GM19238 (cell line): ENCODE results near the gene TTN.
A peak's percentile ranks its signal among the peaks of the same experiment; 100 is the strongest.

Experiments
- DNase-seq: peaks from one replicate; pipeline ENCODE4 v3.0.0; 2011; ENCODE audit warnings: low spot score; ENCODE audit not compliant: insufficient read length

Gene TTN

DNA sequence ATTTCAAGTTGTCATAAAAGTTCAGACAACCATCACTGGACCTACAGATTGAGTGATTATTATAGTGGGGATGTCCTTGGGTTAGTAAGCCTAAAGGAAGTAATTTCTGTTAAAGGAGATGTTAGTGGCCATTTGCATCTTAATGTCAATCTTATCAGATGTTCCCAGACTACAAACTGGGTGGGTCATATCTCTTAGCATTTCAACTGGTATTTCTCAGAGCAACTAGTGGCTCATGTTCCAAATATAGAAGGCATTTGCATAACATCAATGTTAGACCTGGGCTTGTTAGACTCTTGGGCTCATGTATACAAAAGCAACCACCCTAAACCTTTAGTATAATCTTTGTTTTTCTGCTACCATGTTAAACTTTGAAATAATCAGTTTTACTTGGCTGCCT, 309.1 kb downstream of the TTN start:
- no peak for DNase-seq

DNA sequence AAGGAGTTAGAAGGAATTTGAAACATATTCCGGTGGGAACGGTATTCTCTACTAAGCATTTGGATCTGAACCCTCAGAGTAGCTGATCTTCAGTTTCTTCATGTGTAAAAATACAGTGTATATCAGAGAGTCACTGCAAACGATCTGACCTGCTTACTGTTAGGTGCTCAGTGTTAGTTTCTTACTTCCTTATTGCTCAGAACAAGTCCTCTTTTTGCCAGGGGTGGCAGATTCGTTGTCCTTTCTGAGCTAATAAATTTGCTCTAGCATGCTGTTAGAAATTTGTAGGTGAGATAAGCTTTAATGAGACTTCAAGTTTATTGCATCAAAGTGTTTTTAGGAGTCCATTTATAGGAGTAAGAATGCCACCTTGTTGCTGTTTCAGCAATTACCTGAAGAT, 311.2 kb downstream of the TTN start:
- no peak for DNase-seq

DNA sequence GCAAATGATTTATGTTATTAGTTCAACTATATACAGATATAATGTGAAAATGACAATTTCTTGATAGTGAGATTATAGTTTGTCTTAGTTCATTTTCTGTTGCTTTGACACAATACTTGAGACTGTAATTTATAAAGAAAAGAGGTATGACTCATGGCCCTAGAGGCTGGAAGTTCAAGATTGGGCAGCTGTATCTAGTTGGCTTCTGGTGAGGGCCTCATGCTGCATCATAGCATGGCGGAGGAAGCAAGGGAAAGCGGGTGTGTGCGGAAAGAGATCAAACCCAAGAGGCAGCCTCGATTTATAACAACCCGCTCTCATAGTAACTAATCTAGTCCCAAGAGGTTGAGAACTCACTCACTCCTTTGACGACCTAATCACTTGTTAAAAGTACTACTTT, 315.6 kb downstream of the TTN start:
- no peak for DNase-seq

DNA sequence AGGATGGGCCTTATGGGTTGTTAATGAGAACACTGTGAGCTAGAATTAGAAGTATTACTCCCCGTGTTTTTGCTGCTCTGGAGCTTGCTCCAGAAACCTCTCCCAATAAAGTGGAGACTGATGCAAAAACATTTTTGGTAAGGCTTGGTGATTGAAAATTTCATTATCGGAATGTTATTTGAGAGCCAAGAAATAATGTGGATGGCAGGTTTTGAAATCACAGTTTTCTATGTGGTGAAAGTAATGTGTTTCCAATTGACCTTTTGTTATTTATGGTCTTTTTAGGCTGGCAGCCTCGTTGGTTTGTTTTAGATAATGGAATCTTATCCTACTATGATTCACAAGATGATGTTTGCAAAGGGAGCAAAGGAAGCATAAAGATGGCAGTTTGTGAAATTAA, 321.9 kb downstream of the TTN start:
- no peak for DNase-seq

DNA sequence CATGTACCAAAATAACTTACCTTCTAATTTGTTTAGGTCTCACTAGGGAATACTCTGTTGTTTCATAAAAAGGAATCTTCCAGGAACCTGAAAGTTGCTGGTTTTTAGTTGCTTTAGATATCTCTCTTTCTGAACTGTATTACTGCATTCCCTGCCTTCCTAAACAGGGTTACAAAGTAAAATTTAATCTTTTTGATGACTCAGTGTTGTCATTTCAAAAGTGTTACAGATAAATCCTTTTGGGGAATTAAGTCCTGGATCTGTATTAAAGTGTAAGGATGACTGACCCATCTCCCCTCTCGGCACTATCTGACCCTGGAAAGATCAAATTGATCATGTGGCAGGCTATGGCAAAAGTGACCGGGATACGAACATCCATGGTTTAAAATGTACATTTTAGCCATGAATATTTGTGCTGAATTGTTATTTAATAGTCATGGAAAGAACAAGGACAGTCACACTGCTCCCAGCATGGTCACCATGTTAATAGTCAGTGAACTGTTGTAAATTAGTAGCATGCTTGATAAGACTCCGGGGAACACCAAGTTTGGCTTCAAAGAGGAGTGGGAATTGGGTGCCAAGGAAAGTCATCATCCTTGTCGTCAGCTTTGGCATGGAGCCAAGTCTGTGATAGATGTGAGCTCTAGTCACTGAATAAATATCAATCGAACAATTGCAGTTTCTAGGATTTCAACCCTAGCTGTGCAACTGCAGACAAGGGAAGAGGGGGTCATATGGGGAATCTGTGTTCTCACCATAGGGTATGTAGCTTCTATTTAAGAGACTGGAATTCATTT, 322.8 kb downstream of the TTN start:
- DNase-seq = no peak

DNA sequence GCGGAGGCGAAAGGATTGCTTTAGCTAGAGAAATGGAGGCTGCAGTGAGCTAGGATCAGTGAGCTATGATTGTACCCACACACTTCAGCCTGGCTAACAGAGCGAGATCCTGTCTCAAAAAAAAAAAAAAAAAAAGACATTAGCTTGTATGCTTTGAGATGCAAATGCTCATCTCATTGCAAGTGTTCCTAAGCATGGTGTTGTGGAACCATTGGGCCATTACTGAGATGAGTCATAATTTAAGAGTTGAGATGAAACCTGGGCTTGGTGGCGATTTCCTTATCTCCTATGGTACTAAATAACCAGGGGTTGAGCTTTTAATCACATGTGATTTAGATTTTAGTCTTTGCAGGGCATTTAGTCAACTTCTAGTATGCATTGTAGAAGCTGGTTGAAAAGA, 324.8 kb downstream of the TTN start:
- no peak for DNase-seq

DNA sequence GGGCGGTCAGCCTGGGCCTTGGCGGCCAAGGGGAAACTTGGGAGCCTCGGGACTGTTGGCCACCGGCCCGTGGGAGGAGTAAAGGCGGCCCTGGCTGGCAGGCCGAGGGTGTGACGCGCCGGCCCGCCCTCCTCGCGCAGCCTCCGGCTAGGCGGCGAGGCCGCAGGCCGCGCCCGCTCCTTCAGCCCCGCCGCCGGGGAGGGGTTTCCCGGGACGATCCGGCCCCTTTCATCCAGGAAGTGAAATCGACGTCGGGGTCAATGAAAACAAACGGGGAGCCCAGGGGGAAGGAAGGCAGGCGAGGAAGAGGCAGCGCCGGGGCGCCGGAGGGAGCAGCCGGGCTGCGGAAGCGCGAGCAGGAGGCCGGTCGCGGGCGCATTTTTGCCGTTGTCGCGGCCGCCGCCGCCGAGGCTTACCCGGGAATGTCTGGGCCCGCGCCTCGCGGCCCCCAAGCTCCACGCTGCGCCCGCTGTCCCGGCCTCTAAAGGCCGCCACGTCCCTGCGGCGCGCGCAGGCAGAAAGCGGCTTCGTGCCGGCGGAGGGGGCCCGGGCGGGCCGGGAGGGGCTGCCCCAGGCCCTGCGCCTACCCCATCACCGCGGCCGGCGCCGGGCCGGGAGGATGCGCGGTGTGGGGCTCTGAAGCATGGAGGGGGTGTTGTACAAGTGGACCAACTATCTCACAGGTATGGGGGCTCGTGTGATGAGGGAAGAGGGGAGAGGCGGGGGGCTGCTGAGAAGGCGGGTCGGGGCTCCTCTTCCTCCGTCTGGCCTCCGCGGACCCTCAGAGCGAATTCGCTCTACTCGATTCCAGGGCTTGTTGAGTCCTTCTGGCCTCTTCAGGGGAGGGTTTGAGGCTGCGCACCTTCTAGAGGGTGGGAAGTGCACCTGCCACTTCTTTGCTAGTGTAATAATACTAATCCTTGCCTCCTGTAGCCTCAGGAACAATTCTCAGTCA, 326.7 kb downstream of the TTN start, which contains the start of gene PLEKHA3:
PLEKHA3 (plus strand) TSS at position 231 of the 955 bp plus-strand sequence; CDS start at position 644, 413 bp downstream.
- DNase-seq = peak; percentile 75

DNA sequence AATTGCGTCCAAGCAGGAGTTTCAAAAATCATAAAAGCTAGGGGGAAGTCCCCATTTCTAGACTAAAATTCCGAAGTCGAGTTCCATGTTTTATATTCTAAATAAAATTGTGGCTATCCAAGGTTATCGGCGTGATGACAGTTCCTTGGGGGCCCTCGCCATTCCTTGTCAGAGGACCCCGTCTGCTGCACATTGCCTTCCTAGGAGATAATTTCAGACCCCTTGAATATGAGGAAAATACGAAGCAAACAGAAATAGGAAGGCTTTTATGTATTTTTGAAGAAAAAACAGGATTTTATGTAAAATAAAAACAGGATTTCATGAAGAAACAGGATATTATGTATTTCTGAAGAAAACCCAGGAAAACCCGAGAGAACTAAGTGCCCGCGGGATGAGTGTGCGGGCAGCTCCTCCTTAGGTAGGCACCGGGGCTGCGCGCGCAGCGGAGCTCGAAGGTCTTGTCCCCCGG, 327.4 kb downstream of the TTN start:
- no peak for DNase-seq

DNA sequence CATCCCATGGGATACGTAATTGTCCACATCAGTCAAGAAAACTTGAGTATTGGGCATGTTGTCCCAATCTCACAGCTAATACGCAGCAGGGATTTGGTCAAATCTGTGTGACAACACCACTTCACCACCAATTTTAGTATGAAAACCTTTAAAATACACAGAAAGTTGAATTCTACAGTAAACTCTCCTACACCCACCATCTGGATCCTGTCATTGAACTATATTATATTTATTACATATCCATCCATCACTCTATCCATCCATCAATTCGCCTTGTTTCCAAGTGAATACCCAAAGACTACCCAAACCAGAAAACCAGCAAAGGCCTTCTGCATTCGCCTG, 328.0 kb downstream of the TTN start:
- no peak for DNase-seq

DNA sequence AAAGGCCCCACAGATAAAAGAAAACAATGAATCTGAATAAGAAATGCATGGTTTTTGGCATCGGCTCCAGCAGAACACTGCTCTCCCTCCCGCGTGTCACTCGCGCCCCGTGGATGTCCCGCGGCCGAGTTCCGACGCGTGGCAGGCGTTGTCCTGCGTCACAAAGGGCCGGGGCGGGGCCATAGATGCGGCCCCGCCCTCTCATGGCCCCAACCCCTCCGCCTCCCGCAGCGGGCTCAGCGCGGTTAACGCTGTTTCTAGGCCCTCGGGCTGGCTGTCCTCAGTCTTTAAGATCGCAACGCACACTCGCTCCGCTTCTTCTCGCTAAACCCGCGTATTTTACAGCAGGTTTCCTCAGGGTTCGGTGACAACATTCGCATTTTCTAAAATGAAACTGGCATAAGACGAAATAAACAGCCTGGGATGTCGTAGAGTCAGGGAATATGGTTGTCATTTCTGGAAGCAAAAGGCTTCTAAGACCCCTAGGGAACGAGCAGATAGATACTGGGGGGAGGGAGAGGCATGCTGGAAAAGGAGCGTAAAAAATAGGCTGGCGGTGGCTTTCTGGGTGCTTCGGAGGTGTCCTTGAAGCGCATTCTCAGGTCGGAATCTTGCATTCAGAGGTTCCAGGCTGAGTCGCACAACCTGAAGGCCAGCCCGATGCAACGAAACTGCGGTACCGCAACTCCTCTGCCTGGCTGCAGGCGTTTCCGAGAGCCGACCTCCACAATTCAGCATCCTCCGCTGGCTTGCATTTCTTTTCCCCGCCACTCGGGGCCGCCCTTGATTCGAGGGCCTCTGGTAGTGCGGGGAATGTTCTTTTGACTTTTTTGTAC, 328.6 kb downstream of the TTN start, which contains the start of gene FKBP7:
FKBP7 (minus strand) TSS at position 162 of the 836 bp plus-strand sequence; CDS start at position 61, 101 bp downstream.
- peak; percentile 53 for DNase-seq

DNA sequence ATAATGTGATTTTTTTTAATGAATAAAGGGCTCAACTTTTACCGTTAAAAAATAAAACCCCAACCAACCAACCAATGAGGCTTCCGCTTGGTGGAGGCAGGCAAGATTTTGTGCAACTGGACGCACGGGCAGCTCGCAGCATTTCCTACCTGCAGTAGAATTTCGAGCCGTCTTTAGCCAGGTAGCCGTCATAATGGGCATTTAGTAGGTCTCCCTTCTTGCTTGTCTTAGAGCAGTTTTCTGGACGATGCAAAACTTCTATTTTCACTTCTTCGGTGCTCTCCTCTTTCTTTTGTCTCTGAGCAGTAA, 329.1 kb downstream of the TTN start:
- DNase-seq = no peak

DNA sequence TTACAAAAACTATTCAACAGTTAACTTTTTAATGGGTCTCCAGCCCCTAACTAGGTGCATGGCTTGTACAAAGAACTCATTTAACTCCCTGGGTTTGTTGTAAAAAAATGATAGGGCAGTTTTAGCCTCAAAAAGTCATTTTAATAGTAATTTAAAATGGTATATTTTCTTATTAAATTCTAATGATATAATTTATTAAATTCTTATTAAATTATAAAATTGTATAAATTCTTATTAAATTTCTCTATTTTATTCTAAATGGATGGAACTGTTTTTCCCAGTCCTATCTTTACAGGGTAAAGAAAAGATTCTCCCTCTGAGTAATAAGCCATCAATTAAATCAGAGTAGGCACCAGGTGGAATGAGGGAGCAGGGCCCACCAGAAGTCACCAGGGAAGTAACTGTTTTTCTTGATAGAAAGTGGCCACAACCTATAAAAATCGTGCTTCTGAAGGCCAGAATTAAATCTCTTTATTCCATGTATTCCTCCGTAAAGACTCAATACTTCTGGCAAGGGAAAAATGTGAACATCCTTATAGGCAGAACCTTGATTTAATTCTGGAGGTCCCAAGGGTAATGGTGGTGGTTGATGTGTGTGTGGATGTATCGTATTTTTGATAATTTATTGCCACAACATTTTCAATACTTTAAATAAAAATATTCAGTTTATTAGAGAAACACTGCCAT, 329.6 kb downstream of the TTN start:
- DNase-seq = no peak

DNA sequence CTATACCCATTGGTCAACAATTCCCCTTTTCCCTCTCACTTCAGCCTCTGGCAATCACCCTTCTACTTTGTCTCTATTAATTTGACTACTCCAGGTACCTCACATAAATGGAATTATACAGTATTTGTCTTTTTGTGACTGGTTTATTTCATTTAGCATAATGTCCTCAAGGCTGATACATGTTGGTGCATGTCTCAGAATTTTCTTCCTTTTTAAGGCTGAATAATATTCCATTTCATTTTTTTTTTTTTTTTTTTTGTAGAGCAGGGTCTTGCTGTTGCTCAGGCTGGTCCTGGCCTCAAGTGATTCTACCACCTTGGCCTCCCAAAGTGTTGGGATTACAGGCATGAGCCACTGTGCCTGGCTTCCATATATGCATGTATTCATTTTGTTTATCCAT, 330.7 kb downstream of the TTN start:
- no peak for DNase-seq
